K562 (cell line): ENCODE results near the gene BSDC1. TPM values are rescaled to one million over a fixed set of nuclear protein-coding genes. Genes with fewer than 3 reads are reported as not detected.

ENCODE experiments used
- BRD4 ChIP-seq: fragments of 200-600 bp; sonication (generic); IDR thresholded peaks from 2 replicates; pipeline ENCODE4 v1.6.1; 2017; ENCODE audit warnings: inconsistent platforms
- FOXJ3 ChIP-seq: sonication (generic); formaldehyde crosslinking; IDR thresholded peaks from 2 replicates; pipeline ENCODE4 v1.4.0; 2020; ENCODE audit warnings: mild to moderate bottlenecking, missing genetic modification reagents
- HIVEP1 ChIP-seq: fragments of 250-450 bp; sonication (Bioruptor Pico); IDR thresholded peaks from 2 replicates; pipeline ENCODE4 v1.4.0; 2020; ENCODE audit warnings: mild to moderate bottlenecking
- HMGN3 ChIP-seq: IDR thresholded peaks from 2 replicates; pipeline ENCODE4 v1.6.1; 2011; ENCODE audit warnings: borderline replicate concordance, low read depth, mild to moderate bottlenecking, mixed read lengths, low read length; ENCODE audit not compliant: insufficient read length; ENCODE audit errors: extremely low read depth
- MIER1 ChIP-seq: fragments of 450-650 bp; IDR thresholded peaks from 2 replicates; pipeline ENCODE4 v1.6.1; 2016; ENCODE audit warnings: antibody characterized with exemption, mild to moderate bottlenecking, low read depth
- NELFE ChIP-seq: IDR thresholded peaks from 2 replicates; pipeline ENCODE4 v1.6.1; 2011; ENCODE audit warnings: mild to moderate bottlenecking; ENCODE audit not compliant: insufficient read depth, insufficient read length
- PHF20 ChIP-seq: fragments of 450-650 bp; IDR thresholded peaks from 2 replicates; pipeline ENCODE4 v1.6.1; 2018; ENCODE audit not compliant: partially characterized antibody
- SIN3A ChIP-seq, 2 experiments: fragments of 150-350 bp in 1 of 2; IDR thresholded peaks; 2 replicates each; pipeline ENCODE4 v1.6.1; 2011 to 2016; ENCODE audit warnings: borderline replicate concordance in 2 of 2, low read depth in 2 of 2, low read length in 2 of 2, mild to moderate bottlenecking in 2 of 2, moderate library complexity in 2 of 2; ENCODE audit not compliant: control insufficient read depth in 1 of 2
- SRF ChIP-seq, 2 experiments: fragments of 250-450, 450-650 bp in 1 of 2; sonication (Bioruptor Pico) in 1 of 2; sonication (generic) in 1 of 2; formaldehyde crosslinking; IDR thresholded peaks; 2 replicates each; pipeline versions ENCODE4 v1.5.0 to v1.5.1; 2020 to 2022; ENCODE audit warnings: mild to moderate bottlenecking in 1 of 2, missing genetic modification reagents in 1 of 2
- ZFP1 ChIP-seq: fragments of 450-650 bp; formaldehyde crosslinking; IDR thresholded peaks from 2 replicates; pipeline ENCODE4 v1.4.0; 2020; ENCODE audit warnings: mild to moderate bottlenecking, mixed read lengths
- ZNF12 ChIP-seq: sonication (generic); formaldehyde crosslinking; IDR thresholded peaks from 2 replicates; pipeline ENCODE4 v1.4.0; 2020; ENCODE audit warnings: mild to moderate bottlenecking, missing genetic modification reagents
- ZNF146 ChIP-seq: IDR thresholded peaks from one replicate; pipeline ENCODE4 v1.6.1; 2018; ENCODE audit warnings: missing compliant biosample characterization; ENCODE audit not compliant: unreplicated experiment
- ZNF780A ChIP-seq: fragments of 250-450 bp; sonication (Bioruptor Pico); IDR thresholded peaks from 2 replicates; pipeline ENCODE4 v1.5.0; 2021; ENCODE audit warnings: mild to moderate bottlenecking
- polyA plus RNA-seq, 8 experiments: library from polyadenylated mRNA; depleted of rRNA in 4 of 8; stranded (reverse) in 5 of 8; unstranded in 3 of 8; fragments of >200 nt; fragmentation: Nextera tagmentation in 2 of 8; fragmentation: Illumina TruSeq in 1 of 8; extraction: Ambion mirVana in 2 of 8; extraction: Trizol in 1 of 8; gene quantifications; 2 replicates each; pipeline versions ENCODE4 v1.2.1 to v1.2.3, GENCODE V29; 2011 to 2014; ENCODE audit warnings: inconsistent platforms in 1 of 8, missing spikeins in 1 of 8
- total RNA-seq, 7 experiments: library from RNA; depleted of rRNA in 6 of 7; stranded (reverse); fragments of >200 nt in 6 of 7; fragmentation: Illumina TruSeq in 2 of 7; extraction: Trizol in 2 of 7; gene quantifications; 2 replicates each; pipeline versions ENCODE4 v1.2.1 to v1.2.3, GENCODE V29; 2011 to 2021; ENCODE audit warnings: low replicate concordance in 1 of 7
- TF ChIP-seq, protein P1 (sequence below): sonication (generic); IDR thresholded peaks from 2 replicates; pipeline ENCODE4 v1.6.1; 2016
- TF ChIP-seq, protein P2 (sequence below): fragments of 450-650 bp; IDR thresholded peaks from 2 replicates; pipeline ENCODE4 v1.7.1; 2018; ENCODE audit warnings: mild to moderate bottlenecking, low read depth; ENCODE audit not compliant: partially characterized antibody
- TF ChIP-seq, protein P3 (sequence below): conservative IDR thresholded peaks from 2 replicates; pipeline ENCODE4 v1.6.1; 2011; ENCODE audit warnings: low read depth, mild to moderate bottlenecking, low read length; ENCODE audit not compliant: control insufficient read depth
- TF ChIP-seq, protein P4 (sequence below): fragments of 250-450 bp; sonication (Bioruptor Pico); IDR thresholded peaks from 2 replicates; pipeline ENCODE4 v1.9.0; 2021; ENCODE audit warnings: mild to moderate bottlenecking
- TF ChIP-seq, protein P5 (sequence below): fragments of 250-450 bp; sonication (Bioruptor Pico); IDR thresholded peaks from 2 replicates; pipeline ENCODE4 v1.8.0; 2022; ENCODE audit warnings: inconsistent platforms, mild to moderate bottlenecking, moderate library complexity, borderline replicate concordance

Gene BSDC1
- total and polyA plus RNA-seq, 9 of the 15 experiments (the other 6 are each of a cell fraction or from before 2014, with no cell fraction given): 10.2 to 96.8 (median 73.1) TPM

DNA sequence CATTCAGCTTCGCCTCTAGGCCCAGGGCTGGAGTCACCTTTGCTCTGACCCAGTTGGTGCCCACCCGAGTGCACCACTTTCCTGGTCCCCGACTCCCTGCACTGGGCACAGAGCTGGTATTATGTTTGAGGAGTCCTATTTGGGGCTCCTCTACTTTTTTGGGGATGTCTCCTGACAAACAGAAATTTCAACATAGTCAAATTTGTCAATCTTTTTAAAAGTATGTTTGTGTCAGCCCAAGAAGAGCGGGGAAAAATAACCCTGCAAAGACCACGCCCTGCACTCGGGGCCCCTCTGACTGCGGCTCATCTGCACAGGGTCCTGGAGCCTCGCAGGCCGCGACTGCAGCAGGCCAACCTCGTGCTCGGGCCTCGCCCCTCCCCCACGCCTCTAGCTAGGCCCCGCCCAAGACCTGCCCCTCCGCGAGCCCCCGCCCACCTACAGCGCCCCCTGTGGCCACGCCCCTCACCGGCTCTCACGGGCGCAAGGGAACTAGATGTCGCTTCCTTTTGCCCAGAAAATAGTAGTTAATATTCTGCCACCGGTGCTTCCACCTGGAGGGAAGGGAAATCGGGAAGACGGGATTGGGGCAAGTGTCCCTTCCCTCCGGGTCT lies 43.3 kb downstream of the BSDC1 start (continued):
- TF ChIP-seq, protein P1, sequence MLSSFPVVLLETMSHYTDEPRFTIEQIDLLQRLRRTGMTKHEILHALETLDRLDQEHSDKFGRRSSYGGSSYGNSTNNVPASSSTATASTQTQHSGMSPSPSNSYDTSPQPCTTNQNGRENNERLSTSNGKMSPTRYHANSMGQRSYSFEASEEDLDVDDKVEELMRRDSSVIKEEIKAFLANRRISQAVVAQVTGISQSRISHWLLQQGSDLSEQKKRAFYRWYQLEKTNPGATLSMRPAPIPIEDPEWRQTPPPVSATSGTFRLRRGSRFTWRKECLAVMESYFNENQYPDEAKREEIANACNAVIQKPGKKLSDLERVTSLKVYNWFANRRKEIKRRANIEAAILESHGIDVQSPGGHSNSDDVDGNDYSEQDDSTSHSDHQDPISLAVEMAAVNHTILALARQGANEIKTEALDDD: no peak
- no peak for TF ChIP-seq HMGN3
- peak; percentile 75 for TF ChIP-seq BRD4
- TF ChIP-seq, protein P2, sequence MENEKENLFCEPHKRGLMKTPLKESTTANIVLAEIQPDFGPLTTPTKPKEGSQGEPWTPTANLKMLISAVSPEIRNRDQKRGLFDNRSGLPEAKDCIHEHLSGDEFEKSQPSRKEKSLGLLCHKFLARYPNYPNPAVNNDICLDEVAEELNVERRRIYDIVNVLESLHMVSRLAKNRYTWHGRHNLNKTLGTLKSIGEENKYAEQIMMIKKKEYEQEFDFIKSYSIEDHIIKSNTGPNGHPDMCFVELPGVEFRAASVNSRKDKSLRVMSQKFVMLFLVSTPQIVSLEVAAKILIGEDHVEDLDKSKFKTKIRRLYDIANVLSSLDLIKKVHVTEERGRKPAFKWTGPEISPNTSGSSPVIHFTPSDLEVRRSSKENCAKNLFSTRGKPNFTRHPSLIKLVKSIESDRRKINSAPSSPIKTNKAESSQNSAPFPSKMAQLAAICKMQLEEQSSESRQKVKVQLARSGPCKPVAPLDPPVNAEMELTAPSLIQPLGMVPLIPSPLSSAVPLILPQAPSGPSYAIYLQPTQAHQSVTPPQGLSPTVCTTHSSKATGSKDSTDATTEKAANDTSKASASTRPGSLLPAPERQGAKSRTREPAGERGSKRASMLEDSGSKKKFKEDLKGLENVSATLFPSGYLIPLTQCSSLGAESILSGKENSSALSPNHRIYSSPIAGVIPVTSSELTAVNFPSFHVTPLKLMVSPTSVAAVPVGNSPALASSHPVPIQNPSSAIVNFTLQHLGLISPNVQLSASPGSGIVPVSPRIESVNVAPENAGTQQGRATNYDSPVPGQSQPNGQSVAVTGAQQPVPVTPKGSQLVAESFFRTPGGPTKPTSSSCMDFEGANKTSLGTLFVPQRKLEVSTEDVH: no peak
- TF ChIP-seq SRF (CRISPR knock-in tag; IDR thresholded peaks at IDR 0.05): no peak
- no peak for TF ChIP-seq MIER1
- TF ChIP-seq, protein P3, sequence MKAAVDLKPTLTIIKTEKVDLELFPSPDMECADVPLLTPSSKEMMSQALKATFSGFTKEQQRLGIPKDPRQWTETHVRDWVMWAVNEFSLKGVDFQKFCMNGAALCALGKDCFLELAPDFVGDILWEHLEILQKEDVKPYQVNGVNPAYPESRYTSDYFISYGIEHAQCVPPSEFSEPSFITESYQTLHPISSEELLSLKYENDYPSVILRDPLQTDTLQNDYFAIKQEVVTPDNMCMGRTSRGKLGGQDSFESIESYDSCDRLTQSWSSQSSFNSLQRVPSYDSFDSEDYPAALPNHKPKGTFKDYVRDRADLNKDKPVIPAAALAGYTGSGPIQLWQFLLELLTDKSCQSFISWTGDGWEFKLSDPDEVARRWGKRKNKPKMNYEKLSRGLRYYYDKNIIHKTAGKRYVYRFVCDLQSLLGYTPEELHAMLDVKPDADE: 0 out of 2 replicates have a peak, but pooled peaks have one; percentile 59
- peak; percentile 81 for TF ChIP-seq HIVEP1 (CRISPR knock-in tag)
- TF ChIP-seq, protein P4, sequence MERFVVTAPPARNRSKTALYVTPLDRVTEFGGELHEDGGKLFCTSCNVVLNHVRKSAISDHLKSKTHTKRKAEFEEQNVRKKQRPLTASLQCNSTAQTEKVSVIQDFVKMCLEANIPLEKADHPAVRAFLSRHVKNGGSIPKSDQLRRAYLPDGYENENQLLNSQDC (CRISPR knock-in tag): no peak
- TF ChIP-seq ZNF146 (CRISPR knock-in tag): no peak
- TF ChIP-seq ZFP1: no peak
- no peak for TF ChIP-seq FOXJ3 (CRISPR knock-in tag)
- TF ChIP-seq, protein P5, sequence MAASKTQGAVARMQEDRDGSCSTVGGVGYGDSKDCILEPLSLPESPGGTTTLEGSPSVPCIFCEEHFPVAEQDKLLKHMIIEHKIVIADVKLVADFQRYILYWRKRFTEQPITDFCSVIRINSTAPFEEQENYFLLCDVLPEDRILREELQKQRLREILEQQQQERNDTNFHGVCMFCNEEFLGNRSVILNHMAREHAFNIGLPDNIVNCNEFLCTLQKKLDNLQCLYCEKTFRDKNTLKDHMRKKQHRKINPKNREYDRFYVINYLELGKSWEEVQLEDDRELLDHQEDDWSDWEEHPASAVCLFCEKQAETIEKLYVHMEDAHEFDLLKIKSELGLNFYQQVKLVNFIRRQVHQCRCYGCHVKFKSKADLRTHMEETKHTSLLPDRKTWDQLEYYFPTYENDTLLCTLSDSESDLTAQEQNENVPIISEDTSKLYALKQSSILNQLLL: no peak
- TF ChIP-seq ZNF780A: no peak
- TF ChIP-seq ZNF12: no peak; the same call in 1 of the 2 replicates
- TF ChIP-seq SIN3A (IDR thresholded peaks at IDR 0.05; ENCODE audit: borderline replicate concordance in 2 of 2, control insufficient read depth in 1 of 2, low read depth in 2 of 2, low read length in 2 of 2): no peak; a peak in 1 of 4 replicates
- TF ChIP-seq PHF20: peak; percentile 46
- TF ChIP-seq NELFE: no peak
